T-helper 1 cell (primary cell): Measurements from ENCODE around the gene CADM1.

Experiments used
- DNase-seq, 5 donors: peaks; one replicate each; pipeline ENCODE4 v3.0.0-alpha.2; 2012 to 2020

Gene CADM1

GRCh38 chr11:115135936-115136335, 368.3 kb downstream of the CADM1 start:
- no peak for DNase-seq

GRCh38 chr11:115134926-115135325, 369.3 kb downstream of the CADM1 start:
- DNase-seq, result no peak

GRCh38 chr11:115133475-115134209, 370.6 kb downstream of the CADM1 start:
- no peak for DNase-seq

- DNase-seq, result no peak
Observed at GRCh38 chr11:115132436-115133228, 371.6 kb downstream of the CADM1 start.

GRCh38 chr11:115129473-115130289, 374.5 kb downstream of the CADM1 start:
- no peak for DNase-seq

- no peak for DNase-seq
Observed at GRCh38 chr11:115128226-115128625, 376.0 kb downstream of the CADM1 start.

- no peak for DNase-seq
Observed at GRCh38 chr11:115127790-115128189, 376.4 kb downstream of the CADM1 start.

- DNase-seq, result no peak
Observed at GRCh38 chr11:115126515-115127208, 377.6 kb downstream of the CADM1 start.

GRCh38 chr11:115126092-115126491, 378.1 kb downstream of the CADM1 start:
- no peak for DNase-seq

- no peak for DNase-seq
Observed at GRCh38 chr11:115124786-115125185, 379.4 kb downstream of the CADM1 start.

GRCh38 chr11:115123641-115124040, 380.6 kb downstream of the CADM1 start:
- no peak for DNase-seq

- no peak for DNase-seq
Observed at GRCh38 chr11:115122274-115122673, 381.9 kb downstream of the CADM1 start.
